GM18870 (cell line): ENCODE results near the gene MEIOC.

Source experiments
- ATAC-seq: cut with Tn5 transposase; IDR thresholded peaks from one replicate; pipeline ENCODE4 v1.9.1; 2021; ENCODE audit warnings: moderate library complexity; ENCODE audit not compliant: unreplicated experiment

MEIOC gene

GRCh38 chr17:44707755-44708400 is 51.6 kb downstream of the MEIOC start:
- ATAC-seq: no peak

DNA sequence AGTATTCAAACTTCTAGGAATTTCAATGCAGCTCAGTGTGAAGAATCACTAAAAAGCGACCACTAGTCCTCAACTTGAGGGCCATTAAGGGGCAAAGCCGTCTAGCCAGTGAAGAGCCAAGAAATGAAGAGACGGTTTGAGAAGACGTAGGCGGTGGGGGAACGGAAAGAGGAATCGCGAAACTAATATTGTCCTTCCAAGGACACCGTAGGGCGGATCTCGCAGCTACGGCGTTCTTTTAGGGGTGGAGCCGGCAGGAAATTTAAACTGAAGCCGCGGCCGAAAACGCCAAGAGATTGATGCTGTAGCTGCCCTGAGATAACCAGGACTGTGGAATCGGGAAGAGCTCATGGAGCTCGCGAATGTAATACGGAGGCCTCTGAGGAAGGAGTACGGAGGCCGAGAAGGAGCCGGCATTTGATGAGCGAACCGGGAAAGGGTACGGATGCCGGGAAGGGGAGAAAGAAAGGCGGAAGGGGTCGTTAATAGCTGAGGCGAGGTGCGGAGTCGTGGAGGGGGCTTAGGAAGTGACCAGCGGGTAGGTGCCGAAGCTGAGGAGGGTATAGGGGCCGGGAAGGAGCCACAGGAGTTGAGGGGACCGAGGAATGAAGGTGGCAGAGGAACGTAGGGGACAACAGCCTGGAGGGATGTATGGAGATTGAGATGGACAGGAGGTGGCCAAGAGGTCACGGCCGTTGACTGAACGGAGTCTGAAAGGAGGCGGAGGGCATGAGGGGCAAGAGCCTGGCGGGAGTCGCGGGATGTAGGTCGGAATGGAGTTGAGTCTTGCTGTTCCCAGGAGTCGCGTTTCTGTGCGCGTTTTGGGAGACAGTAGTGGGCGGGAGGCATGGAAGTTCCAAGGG is 52.4 kb downstream of the MEIOC start, which contains the start of gene DBF4B:
Gene DBF4B, plus strand, starts transcription at position 265 of the 863 bp plus-strand sequence. Its CDS starts 156 bp downstream, at position 421.
- no peak for ATAC-seq

DNA sequence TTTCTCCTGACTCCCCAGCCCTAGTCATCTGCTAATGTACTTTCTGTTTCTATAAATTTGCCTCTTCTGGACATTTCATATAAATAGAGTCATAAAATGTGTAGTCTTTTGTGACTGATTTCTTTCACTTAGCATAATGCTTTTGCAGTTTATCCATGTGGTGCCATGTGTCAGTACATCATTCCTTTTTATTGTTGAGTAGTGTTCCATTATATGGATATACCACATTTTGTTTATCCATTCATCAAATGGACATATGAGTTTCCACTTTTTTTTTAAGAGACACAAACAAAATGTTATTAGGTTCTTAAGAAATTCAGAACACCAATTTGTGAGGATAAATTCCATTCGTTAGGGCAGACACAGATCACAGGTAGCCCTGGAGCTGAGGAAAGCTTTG is 63.2 kb downstream of the MEIOC start:
- ATAC-seq: no peak

DNA sequence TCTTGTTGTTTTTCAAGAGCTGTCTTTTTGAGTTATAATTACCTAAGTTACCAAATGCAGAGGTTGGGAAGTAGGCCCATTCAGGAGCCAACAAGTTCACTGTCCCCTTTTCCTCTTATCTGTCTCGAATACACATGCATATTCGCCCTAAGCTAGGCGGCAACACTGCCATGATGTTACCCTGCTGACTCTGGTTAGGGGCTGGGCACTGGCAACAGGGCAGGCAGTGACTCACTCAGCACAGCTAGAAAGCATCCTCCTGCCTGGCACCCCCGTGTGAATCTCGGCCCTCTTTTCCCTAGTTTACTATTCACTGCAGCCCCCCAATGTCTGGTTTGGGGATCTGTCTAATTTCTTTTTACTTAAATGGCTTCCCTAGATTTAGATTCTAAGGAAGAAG is 66.0 kb downstream of the MEIOC start:
- ATAC-seq: no peak
